Measurements from ENCODE around the gene PLA2G4F.

DNA sequence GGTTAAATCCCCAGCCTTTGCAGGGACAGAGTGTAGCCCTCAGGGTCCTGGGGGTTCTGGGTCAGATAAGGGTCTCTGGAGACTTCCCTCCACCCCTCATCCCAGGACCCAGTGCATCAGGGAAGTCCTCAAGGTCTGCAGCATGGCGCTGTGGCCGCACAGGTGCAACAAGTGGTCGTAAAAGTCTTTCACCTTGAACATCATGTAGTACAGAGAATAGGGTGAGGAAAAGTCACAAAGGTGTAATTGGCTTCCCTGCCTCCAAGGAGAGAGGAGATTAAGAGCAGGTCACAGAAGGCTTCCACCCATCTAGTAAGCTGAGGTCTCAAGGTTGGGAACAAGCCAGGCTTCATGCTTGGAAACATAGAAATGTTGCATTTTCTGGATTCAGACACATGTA lies 32.9 kb downstream of the PLA2G4F start:
- TF ChIP-seq, protein P1, sequence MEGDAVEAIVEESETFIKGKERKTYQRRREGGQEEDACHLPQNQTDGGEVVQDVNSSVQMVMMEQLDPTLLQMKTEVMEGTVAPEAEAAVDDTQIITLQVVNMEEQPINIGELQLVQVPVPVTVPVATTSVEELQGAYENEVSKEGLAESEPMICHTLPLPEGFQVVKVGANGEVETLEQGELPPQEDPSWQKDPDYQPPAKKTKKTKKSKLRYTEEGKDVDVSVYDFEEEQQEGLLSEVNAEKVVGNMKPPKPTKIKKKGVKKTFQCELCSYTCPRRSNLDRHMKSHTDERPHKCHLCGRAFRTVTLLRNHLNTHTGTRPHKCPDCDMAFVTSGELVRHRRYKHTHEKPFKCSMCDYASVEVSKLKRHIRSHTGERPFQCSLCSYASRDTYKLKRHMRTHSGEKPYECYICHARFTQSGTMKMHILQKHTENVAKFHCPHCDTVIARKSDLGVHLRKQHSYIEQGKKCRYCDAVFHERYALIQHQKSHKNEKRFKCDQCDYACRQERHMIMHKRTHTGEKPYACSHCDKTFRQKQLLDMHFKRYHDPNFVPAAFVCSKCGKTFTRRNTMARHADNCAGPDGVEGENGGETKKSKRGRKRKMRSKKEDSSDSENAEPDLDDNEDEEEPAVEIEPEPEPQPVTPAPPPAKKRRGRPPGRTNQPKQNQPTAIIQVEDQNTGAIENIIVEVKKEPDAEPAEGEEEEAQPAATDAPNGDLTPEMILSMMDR (IDR thresholded peaks at IDR 0.05; ENCODE audit: borderline replicate concordance, extremely low read depth, low read length, poor library complexity, severe bottlenecking) = no peak
- TF ChIP-seq EZH2 (IDR thresholded peaks at IDR 0.05; ENCODE audit: borderline replicate concordance, low read depth, low read length, severe bottlenecking) = no peak

Measured in DND-41 (cell line).